Skin of body (tissue), 2 donors: ENCODE results near the gene ZNF653. TPM values are rescaled to one million over a fixed set of nuclear protein-coding genes. Genes with fewer than 3 reads are reported as not detected.
"Not testable (repeated sequence)": the region's sequence is repeated elsewhere in the genome, so short reads cannot be mapped to it uniquely, and the experiment has no call there.

Source experiments
- DNase-seq: peaks from one replicate; lab custom pipeline; 2025; lab: John Stamatoyannopoulos, UW
- total RNA-seq: library from RNA; depleted of rRNA; stranded (reverse); fragments of >200 nt; gene quantifications from one replicate; pipeline ENCODE4 v1.2.3, GENCODE V29; 2014

Gene ZNF653
- total RNA-seq, 1 donor from 2014 or later, result 3.5 TPM

DNA sequence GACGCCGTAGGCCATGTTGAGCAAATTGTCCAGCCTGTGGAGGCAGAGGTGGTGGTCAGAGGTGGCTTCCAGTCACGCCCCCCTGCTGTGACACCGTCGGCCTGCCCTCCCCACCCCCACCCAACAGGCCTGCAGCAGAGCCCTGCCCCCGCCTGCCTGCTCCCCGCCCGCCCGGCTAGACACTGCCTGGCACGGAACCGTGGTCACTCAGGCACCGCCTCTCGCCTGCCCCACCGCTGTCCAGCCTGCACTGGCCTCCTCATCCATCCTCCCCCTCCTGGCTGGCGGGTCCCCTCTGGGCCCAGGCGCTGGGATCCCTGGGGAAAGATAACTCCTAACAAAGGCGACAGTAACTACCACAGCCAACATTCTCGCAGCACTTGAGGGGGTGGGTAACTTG lies 48.5 kb downstream of the ZNF653 start:
- DNase-seq, result no peak

DNA sequence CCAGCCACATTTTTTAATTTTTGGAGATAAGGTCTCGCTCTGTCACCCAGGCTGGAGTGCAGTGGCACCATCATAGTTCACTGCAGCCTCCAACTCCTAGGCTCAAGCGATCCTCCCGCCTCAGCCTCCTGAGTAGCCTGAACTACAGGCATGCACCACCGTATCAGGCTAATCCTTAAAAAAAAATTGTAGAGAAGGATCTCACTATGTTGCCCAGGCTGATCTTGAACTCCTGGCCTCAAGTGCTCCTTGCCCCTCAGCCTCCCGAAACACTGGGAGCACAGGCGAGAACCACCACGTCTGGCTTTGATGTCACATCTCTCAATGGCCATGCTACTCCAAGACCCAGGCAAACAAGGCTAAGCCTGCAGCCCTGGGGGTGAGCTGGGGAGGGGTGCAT lies 49.0 kb downstream of the ZNF653 start:
- DNase-seq, result no peak

DNA sequence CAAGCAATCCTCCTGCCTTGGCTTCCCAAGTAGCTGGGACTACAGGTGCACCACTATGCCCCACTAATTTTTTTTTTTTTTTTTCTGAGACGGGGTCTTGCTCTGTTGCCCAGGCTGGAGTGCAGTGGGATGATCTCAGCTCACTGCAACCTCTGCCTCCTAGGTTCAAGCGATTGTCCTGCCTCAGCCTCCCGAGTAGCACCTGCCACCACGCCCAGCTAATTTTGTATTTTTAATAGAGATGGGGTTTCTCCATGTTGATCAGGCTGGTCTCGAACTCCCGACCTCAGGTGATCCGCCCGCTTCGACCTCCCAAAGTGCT lies 50.4 kb downstream of the ZNF653 start:
- DNase-seq, result not testable (repeated sequence)

DNA sequence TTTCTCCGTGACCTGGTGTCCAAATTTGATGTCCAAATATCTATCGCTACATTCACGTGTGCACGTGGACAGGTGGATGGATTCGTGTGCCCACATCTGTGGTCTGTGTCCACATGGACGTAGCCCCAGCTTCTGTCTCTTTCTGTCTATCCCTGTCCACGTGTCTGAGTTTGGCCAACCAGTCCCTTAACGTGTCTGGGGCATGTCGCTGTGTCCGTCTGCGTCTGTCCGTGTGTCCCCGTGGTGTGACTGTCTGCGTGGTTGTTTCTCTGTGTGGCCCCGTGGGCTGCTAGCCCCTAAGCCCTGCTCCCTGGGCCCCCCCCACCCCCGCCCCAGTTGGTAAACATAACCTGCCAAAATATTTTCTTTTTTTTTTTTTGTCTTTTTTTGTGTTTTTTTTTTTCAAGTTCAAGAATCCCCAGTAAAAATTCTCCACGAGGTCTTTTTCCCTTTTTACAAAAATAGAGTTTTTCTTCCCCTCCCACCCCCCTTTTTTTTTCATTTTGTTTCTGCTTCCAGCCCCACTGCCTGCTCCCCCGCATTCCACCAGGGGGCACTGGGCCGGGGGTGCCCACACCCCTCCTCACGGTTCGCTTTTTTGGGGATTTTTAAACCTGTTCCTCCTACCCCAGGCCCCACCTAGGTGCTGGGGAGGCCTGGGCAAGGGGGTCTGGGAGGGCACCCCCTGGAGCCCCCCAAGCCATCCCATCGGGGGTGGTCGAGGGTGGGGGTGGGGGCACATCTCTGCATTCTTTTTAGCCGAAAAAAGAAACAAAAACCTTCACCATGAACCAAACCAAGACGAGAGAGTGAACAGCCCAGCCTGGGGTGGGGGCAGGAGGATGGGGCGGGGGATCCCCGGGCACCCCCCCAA lies 51.9 kb downstream of the ZNF653 start:
- no peak for DNase-seq

DNA sequence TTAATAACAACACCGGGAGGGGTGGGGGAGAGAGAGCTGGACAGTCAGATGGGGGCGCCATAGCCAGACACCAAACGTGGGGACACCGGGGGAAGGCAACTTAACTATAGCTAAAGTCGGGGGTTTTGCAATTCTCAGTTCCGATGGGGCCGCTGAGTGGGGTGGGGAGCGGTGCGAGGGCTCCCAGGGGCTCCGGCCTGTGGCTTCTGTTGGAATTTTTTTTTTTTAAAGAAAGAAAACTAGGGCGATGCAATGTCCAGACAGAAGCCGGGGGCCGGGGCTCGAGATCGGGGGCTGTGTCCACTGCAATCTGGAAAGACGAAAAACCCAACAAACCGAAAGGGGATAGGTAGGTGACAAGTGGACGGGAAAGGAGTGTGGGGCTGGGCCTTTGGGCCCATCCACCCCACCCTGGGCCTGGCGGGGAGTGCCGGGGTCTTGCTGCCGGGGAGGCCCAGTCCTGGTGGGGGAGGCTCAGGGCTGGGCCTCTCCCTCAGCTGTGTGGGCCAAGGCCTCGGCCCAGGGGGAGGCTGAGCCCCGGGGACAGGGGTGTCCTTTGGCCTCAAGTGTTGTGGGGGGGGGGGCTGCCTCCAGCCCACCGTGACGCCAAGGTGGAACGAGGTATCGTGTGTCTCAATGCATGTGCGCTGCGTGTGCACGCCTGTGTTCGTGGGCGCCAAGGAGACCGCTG lies 52.9 kb downstream of the ZNF653 start:
- DNase-seq, result no peak

DNA sequence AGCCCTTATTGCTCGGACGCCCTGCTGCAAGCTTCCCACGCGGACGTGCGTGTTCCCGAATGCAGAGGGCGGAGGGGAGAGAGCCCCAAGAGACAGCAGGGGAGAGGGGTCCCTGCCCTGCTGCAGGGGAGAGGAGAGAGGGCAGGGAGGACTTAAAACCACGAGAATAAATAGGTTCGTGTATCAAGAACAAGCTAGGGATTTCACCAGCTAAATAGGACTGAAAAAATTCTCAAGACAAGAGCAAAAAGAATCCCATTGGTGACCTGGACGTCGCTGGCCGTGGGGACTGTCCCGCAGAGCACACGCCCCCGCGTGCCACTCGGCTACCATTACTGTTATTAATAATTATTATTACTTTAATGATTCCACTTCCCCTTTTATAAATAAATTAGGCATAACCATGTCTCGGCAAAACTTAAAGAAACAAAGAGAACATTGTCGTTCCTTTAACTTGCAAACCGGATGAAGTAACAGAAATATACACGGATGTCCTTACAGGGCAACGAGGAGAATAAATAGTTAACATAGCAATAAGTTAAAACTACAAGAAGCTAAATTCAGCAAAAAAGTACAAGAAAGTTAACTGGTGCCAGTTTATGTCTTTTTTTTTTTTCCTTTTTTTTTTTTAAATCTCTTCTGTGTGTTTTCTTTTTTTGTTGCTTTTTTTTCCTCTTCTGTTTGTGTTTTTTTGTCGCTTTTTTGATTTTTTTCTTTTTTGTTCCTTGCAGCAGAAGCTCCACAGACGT lies 53.6 kb downstream of the ZNF653 start:
- DNase-seq, result no peak

DNA sequence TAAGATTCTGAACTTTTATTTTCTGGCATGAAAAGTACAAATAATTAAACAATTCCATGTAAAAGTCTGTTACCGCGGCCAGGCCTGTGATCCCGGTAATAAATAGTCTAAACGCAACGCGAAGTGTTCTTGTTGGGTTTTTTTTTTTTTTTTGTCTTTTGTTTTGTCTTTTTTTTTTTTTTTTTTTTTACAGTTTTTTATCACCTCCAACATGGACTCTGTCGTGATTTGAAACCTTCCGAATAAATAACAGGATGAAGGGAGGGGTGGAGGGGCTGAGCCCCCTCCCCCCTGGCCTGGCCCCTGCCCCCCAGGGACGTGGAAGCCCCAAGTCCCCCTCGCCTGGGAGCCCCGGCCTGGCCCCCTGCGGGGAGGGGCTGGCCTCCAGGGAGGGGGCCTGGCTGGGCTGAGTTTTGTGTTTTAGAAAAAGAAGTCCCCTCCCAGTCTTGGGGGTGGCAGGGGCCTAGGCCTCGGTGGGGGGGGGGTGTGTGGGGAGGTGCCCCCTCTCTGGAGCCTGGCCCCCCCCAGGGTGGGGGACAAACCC lies 54.2 kb downstream of the ZNF653 start:
- DNase-seq, result no peak

DNA sequence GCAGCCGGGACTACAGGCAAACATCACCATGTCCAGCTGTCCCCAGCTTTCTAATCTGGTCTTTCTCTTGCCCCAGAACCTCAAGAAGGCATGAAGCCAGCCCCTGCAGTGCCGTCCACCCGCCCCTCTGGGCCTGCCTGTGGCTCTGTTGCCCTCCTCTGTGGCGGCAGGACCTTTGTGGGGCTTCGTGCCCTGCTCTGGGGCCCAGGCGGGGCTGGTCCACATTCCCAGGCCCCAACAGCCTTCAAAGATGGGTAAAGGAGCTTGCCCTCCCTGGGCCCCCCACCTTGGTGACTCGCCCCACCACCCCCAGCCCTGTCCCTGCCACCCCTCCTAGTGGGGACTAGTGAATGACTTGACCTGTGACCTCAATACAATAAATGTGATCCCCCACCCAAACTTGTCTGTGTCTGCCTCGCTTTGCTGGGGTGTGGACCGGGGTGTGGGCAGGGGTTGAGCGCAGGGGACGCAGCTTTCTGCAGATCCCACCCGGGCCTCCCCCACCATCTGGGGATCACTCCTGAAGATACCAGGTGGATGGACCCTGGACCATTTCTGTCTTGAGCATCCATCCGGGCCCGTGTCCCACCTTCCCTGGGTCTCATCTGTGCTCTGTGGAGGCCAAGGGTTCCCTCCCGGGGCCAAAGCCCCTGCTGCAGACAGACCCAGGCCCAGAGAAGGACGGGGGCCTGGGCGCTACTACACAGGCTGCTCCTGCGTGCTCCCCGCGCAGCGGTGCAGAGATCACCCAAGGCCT lies 54.9 kb downstream of the ZNF653 start:
- no peak for DNase-seq

DNA sequence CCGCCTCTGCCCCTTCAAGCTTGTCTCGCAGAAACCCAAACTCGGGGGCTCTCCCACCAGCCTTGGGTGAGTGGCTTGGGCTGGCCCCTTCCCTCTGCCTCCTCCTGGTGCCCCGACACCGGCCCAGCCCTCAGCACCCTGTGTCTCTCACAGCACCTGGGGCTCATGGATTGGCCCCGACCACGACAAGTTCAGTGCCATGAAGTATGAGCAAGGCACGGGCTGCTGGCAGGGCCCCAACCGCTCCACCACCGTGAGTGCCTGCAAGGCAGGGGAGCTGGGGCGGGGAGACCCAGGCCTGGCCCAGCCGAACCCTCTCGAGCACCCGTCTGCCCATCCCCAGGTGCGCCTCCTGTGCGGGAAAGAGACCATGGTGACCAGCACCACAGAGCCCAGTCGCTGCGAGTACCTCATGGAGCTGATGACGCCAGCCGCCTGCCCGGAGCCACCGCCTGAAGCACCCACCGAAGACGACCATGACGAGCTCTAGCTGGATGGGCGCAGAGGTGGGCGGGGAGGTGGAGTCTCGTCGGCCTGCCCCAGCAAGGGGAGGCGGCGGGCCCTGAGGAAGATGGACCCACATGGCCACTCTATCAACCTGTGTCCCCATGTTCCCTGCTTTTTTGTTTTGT lies 56.6 kb downstream of the ZNF653 start:
- no peak for DNase-seq

DNA sequence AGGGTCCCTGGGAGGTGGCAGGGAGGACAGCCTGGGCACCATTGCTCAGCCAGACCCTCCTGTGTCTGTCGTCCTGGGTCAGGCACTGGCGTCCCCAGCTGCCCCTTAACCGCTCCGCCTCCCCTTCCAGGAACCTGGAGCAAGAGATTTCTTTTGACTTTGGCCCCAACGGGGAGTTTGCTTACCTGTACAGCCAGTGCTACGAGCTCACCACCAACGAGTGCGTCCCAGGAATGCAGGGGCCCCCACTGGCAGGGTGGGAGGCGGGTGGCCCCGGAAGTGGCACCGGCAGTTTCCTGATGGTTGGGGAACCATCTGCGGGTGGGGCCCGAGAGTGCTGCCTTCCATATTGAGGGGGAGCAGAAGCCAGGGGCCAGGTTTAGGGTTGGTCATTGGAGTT lies 57.2 kb downstream of the ZNF653 start:
- DNase-seq, result no peak

DNA sequence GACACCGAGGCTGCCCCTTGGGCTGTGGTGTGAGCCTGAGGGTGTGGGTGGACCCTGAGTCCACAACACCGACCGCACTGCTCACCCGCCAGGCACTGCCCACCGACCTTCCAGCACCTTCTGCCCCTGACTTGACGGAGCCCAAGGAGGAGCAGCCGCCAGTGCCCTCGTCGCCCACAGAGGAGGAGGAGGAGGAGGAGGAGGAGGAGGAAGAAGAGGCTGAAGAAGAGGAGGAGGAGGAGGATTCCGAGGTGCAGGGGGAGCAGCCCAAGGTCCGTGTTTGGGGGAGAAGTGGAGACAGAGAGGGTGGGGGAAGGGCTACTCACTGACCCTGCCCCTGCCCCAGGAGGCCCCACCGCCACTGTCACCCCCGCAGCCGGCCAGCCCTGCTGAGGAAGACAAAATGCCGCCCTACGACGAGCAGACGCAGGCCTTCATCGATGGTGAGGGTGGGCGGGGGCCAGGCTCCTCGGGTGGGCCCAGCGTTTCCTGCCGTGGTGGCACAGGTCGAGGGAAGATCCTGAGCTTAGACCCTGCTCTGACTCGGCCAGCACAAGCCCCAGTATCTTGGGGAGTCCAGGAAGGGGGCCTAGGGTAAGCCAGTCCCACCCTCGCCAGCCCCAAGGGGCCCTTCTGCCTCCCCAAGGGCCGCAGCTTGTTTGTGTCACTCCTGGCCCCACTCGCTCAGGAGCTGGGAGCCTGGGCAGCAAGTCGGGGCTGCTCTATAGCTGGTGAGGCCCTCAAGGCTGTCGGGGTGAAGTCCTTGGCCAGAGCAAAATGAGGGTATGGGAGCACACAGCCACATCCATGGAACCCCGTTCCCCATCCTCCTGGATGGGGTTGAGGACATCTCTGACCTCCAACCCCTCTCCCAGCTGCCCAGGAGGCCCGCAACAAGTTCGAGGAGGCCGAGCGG lies 58.0 kb downstream of the ZNF653 start:
- DNase-seq, result no peak

DNA sequence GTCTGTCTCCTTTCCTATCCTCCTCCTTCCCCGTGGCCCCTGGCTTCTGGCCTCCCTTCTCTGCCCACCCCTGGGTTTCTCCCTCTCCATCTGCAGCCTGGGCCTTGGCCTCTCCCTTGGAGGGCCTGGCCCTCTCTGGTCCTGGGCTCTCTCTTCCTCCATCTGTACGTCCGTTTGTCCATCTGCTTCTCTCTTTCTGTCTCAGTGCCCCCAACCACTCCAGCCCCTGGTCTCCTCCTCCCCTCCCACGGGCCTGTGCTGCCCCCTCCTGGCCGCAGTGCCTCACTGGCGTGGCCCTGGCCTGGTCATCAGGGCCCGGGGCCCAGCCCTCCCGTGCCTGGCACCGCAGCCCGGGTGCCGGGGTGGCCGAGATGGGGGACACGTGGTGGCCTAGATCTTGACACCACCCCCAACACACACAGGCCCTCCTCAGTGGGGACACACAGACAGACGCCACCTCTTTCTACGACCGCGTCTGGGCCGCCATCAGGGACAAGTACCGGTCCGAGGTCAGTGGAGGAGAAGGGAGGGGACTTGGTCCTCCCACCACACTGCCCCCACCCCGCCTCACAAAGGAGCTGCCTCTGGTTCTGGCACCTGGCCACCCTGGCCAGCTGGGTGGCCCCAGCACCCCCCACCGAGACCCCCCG lies 58.9 kb downstream of the ZNF653 start:
- no peak for DNase-seq

DNA sequence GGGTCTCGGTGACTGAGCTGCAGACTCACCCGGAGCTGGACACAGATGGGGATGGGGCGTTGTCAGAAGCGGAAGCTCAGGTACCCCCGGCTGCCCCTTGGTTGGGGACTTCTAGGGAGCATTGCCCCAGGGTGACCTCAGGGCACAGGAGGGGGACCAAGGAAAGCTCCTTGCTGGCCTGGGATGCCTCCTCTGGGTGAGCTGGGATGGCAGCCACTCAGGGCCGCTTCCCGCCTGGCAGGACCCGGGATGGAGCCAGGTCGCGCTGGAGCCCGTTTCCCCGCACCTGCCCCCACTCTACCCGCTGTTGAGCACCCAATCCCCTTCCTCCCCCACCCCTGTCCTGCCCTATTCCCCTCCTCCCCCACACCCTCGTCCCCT lies 59.4 kb downstream of the ZNF653 start:
- DNase-seq, result no peak

DNA sequence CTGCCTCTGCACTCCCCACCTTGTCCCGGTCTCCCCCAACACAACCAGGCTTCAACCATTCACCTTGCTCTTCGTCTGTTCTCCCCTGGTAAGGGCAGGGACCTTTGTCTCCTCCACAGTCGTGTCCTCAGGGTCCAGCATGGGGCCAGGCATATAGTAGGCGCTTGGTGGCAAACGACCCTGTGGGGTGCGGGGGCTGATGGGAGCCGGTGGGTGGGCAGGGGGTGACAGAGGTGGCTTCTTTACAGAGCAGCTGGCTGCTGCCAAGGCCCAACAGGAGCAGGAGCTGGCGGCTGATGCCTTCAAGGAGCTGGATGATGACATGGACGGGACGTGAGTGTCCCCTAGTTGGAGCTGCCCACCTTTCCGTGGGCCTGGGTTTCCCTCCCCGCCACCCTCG lies 60.5 kb downstream of the ZNF653 start:
- DNase-seq, result no peak

DNA sequence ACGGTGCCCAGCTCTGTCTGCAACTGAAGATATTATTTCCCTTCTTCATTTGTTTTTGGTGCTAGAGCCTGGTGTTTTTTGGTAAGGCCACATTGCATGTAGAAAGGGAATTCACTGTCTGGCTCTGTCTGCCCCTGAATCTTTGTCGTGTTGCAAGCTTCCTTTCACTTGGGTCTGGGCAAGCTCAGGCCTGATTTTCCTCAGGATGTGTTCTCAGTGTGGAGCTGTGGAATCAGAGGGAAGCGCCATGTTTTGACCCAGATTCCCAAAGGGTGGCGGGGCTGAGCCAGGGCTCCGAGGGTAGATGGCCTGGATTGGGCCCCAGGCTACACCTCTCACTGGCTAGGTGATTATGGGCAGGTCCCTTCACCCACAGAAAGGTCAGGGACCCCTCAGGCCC lies 61.6 kb downstream of the ZNF653 start:
- DNase-seq, result no peak

DNA sequence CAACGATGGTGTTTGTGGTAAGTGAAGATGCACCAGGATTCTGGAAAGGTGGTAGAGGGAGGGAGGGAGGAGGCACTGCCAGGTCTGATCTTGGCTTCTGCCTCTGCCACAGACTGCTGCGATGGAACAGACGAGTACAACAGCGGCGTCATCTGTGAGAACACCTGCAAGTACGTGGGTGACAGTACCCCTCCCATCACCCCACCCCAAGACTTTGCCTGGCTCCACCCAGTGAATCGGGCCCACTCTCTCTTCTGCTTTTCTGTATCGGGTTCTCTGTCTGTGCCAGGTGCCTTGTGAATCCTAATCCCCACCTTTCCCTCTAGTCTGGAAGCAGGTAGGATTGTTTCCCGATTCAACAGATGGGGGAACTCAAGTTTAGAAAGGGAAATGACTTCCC lies 67.7 kb downstream of the ZNF653 start:
- DNase-seq, result no peak

DNA sequence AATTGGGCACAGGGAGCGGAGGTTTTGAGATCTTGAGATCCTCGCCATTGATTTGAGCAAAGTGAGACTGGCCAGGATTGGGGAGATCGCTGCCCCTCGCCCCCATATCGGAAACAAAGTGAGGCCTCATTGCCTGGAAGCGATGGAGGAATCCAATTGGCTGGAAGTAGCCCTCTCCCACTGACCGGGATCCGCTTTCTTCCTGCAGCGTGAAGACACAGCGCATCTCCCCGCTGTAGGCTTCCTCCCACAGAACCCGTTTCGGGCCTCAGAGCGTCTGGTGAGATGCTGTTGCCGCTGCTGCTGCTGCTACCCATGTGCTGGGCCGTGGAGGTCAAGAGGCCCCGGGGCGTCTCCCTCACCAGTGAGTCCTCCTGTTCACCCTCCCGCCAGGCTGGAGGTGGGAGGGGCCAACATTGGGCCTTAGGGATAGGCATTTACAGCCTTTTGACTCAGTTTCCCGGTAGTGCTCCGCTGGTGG lies 69.8 kb downstream of the ZNF653 start:
- DNase-seq, result no peak

DNA sequence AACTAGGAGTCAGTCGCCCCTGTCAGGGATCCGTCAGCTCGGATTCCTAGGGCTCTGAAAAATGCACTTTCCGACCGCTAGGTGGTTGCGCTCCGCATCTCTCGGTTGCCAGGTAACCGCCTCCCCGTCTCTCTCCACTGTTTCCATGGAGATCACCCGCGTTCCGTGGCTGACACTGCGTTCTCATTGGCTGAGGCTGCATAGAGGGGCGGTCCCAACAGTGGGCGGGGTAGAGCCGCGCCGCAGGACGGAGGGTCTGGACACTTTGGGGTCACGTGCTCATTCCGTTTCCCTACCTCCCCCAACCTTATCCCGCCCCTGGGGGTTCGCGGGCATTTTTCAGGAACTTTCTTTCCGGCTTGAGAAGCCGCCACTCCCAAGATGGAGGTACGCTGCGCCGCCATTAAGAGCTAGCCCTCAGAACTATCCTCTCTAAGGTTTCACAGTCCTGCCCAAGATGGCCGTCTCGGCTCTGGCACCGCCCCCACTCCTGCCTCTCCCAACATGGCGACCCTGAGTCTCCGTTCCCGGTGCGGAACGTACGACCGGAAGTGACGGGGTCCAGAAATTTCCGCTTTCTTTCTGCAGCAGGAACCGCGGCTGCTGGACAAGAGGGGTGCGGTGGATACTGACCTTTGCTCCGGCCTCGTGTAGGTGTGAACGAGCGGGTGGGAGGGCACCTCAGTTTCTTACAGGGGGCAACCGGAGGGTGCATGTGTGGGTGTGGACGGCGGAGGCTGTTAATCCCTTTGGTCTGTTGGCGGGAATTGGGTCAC lies 70.4 kb downstream of the ZNF653 start, which contains the start of the genes ODAD3 and PRKCSH:
Gene ODAD3, minus strand, starts transcription at position 65 of the 776 bp plus-strand sequence. CDS start 105 bp downstream, outside the sequence.
Gene PRKCSH, plus strand, starts transcription at position 579 of the 776 bp plus-strand sequence. CDS start 483 bp downstream, outside the sequence.
- peak; percentile 100 for DNase-seq
